ENCODE results near the gene UVRAG. TPM values are rescaled to one million over a fixed set of nuclear protein-coding genes. Genes with fewer than 3 reads are reported as not detected.

UVRAG gene
- total and polyA plus RNA-seq, 2 of the 13 experiments (the other 11 are each of a cell fraction or from before 2014, with no cell fraction given), result 9.7 to 17.3 TPM

DNA sequence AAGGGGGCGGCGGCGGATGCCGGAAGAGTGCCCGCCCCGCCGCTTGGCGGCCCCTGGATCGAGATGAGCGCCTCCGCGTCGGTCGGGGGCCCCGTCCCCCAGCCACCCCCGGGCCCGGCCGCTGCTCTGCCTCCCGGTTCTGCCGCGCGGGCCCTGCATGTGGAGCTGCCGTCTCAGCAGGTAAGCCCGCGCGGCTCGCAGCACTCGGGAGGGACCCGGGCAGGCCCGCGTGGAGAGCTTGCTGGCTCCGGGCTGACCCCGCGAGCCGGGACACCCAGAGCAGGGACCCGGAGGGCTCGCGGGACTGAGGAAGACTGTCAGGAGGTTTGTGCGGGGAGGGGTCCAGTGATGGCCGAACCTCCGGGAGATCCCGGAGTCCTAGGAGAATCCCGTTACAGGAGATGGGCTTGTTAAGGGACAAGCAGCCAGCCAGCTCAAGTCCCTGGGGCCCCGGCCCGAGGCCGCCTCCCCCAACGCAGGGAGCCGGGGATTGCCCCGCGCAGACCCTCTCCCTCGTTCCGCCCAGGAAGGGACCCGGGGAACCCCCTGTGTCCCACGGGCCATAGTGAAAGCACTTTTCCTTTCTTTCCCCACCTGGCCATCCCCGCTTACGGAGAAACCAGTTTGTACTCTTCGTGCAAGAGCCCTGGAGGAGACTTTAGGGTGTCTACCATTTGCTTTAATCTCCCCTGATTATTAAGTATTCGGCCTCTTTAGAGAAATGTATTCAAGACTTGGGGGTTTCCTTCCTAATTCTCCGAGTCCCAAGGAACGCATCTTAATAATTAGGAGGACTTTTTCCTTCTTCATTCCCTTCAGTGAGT is 547 bp downstream of the UVRAG start (continued):
- TF ChIP-seq, protein P1, sequence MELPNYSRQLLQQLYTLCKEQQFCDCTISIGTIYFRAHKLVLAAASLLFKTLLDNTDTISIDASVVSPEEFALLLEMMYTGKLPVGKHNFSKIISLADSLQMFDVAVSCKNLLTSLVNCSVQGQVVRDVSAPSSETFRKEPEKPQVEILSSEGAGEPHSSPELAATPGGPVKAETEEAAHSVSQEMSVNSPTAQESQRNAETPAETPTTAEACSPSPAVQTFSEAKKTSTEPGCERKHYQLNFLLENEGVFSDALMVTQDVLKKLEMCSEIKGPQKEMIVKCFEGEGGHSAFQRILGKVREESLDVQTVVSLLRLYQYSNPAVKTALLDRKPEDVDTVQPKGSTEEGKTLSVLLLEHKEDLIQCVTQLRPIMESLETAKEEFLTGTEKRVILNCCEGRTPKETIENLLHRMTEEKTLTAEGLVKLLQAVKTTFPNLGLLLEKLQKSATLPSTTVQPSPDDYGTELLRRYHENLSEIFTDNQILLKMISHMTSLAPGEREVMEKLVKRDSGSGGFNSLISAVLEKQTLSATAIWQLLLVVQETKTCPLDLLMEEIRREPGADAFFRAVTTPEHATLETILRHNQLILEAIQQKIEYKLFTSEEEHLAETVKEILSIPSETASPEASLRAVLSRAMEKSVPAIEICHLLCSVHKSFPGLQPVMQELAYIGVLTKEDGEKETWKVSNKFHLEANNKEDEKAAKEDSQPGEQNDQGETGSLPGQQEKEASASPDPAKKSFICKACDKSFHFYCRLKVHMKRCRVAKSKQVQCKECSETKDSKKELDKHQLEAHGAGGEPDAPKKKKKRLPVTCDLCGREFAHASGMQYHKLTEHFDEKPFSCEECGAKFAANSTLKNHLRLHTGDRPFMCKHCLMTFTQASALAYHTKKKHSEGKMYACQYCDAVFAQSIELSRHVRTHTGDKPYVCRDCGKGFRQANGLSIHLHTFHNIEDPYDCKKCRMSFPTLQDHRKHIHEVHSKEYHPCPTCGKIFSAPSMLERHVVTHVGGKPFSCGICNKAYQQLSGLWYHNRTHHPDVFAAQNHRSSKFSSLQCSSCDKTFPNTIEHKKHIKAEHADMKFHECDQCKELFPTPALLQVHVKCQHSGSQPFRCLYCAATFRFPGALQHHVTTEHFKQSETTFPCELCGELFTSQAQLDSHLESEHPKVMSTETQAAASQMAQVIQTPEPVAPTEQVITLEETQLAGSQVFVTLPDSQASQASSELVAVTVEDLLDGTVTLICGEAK (IDR thresholded peaks at IDR 0.05), result no peak
- TF ChIP-seq, protein P1 (CRISPR knock-in tag; IDR thresholded peaks at IDR 0.05), result no peak
- TF ChIP-seq GABPA (IDR thresholded peaks at IDR 0.05; ENCODE audit: low read depth, low read length) (no peak), GABPA (CRISPR knock-in tag; IDR thresholded peaks at IDR 0.05; ENCODE audit: low read depth) (no peak), SIN3B (IDR thresholded peaks at IDR 0.05; ENCODE audit: low read length) (no peak), SMC3 (IDR thresholded peaks at IDR 0.05; ENCODE audit: low read length) (no peak), FOXJ3 (CRISPR knock-in tag; IDR thresholded peaks at IDR 0.05; ENCODE audit: borderline replicate concordance) (no peak), HHEX (CRISPR knock-in tag; IDR thresholded peaks at IDR 0.05) (no peak), NFIC (IDR thresholded peaks at IDR 0.05; ENCODE audit: low read length) (no peak)
- TF ChIP-seq, protein P2, sequence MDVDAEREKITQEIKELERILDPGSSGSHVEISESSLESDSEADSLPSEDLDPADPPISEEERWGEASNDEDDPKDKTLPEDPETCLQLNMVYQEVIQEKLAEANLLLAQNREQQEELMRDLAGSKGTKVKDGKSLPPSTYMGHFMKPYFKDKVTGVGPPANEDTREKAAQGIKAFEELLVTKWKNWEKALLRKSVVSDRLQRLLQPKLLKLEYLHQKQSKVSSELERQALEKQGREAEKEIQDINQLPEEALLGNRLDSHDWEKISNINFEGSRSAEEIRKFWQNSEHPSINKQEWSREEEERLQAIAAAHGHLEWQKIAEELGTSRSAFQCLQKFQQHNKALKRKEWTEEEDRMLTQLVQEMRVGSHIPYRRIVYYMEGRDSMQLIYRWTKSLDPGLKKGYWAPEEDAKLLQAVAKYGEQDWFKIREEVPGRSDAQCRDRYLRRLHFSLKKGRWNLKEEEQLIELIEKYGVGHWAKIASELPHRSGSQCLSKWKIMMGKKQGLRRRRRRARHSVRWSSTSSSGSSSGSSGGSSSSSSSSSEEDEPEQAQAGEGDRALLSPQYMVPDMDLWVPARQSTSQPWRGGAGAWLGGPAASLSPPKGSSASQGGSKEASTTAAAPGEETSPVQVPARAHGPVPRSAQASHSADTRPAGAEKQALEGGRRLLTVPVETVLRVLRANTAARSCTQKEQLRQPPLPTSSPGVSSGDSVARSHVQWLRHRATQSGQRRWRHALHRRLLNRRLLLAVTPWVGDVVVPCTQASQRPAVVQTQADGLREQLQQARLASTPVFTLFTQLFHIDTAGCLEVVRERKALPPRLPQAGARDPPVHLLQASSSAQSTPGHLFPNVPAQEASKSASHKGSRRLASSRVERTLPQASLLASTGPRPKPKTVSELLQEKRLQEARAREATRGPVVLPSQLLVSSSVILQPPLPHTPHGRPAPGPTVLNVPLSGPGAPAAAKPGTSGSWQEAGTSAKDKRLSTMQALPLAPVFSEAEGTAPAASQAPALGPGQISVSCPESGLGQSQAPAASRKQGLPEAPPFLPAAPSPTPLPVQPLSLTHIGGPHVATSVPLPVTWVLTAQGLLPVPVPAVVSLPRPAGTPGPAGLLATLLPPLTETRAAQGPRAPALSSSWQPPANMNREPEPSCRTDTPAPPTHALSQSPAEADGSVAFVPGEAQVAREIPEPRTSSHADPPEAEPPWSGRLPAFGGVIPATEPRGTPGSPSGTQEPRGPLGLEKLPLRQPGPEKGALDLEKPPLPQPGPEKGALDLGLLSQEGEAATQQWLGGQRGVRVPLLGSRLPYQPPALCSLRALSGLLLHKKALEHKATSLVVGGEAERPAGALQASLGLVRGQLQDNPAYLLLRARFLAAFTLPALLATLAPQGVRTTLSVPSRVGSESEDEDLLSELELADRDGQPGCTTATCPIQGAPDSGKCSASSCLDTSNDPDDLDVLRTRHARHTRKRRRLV (CRISPR knock-in tag; IDR thresholded peaks at IDR 0.05), result no peak
- TF ChIP-seq, protein P3, sequence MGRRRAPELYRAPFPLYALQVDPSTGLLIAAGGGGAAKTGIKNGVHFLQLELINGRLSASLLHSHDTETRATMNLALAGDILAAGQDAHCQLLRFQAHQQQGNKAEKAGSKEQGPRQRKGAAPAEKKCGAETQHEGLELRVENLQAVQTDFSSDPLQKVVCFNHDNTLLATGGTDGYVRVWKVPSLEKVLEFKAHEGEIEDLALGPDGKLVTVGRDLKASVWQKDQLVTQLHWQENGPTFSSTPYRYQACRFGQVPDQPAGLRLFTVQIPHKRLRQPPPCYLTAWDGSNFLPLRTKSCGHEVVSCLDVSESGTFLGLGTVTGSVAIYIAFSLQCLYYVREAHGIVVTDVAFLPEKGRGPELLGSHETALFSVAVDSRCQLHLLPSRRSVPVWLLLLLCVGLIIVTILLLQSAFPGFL (CRISPR knock-in tag; IDR thresholded peaks at IDR 0.05), result no peak
- TF ChIP-seq, protein P4, sequence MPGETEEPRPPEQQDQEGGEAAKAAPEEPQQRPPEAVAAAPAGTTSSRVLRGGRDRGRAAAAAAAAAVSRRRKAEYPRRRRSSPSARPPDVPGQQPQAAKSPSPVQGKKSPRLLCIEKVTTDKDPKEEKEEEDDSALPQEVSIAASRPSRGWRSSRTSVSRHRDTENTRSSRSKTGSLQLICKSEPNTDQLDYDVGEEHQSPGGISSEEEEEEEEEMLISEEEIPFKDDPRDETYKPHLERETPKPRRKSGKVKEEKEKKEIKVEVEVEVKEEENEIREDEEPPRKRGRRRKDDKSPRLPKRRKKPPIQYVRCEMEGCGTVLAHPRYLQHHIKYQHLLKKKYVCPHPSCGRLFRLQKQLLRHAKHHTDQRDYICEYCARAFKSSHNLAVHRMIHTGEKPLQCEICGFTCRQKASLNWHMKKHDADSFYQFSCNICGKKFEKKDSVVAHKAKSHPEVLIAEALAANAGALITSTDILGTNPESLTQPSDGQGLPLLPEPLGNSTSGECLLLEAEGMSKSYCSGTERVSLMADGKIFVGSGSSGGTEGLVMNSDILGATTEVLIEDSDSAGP (CRISPR knock-in tag; IDR thresholded peaks at IDR 0.05; ENCODE audit: borderline replicate concordance), result peak; percentile 43; the same call in 1 of the 2 replicates

Measured in HepG2 (cell line).